ENCODE measurements around the gene PTPN2.

- TF ChIP-seq CTCF (IDR thresholded peaks at IDR 0.05): no peak
- TF ChIP-seq POLR2A (IDR thresholded peaks at IDR 0.05): no peak
Observed at GRCh38 chr18:12851716-12852115, 32.3 kb downstream of the PTPN2 start.

Measured in uterus (tissue), 2 donors.